Measurements from ENCODE around the gene PFKFB3.
"Not testable (repeated sequence)": the region's sequence is repeated elsewhere in the genome, so short reads cannot be mapped to it uniquely, and the experiment has no call there.

Gene PFKFB3

DNA sequence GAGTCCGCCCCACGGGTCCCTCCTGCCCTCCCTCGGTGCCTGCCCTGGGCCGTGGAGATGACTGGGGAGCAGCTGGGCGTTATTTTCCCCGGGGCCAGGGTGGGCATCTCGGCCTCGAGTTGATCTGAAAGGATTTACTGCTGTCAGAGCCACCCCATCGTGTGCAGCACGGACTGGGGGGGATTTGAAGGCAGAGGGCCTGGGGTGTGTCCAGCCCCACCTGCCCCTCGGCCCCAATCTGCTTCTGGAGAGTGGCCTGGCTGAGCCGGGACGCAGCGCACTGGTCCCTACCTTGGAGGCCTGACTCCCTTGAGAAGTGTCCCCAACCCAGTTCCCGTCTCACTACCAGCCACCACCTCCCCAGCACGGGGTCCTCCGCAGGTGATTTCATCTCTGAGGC lies 24.2 kb upstream of the PFKFB3 start:
- no peak for DNase-seq (ENCODE audit: low read depth)

DNA sequence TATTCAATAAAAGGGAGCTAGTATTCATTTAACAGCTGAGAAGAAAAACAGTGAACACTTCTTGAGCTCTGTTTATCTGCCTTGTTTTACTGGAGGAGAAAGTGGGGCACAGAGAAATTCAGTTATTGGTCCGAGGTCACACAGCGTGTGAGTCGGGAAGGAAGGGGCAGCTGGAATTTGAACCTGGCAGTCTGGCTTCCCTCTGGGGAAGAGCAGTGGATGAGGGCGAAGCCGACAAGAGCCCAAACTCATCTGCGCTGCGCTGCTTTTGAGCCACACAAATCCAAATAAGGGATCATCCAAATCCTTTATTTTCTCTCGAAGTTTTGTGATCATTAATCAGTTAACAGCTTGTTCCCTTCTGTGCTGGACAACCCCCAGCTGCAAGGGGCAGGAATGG lies 23.7 kb upstream of the PFKFB3 start:
- no peak for DNase-seq (ENCODE audit: low read depth)

GRCh38 chr10:6180480-6181110 lies 22.1 kb upstream of the PFKFB3 start:
- DNase-seq (ENCODE audit: low read depth) = no peak

DNA sequence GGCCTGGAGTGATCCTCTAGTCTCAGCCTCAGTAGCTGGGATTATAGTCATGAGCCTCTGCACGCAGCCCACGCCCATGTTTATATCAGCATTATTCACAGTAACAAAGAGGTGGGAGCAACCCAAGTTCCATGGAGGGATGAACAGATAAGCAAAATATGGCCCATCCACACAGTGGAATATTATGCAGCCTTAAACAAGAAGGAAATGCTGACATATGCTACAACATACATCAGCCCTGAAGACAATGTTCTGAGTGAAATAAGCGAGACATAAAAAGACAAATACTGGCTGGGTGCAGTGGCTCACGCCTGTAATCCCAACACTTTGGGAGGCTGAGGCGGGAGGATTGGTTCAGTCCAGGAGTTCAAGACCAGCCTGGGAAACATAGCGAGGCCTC lies 21.5 kb upstream of the PFKFB3 start:
- no peak for DNase-seq (ENCODE audit: low read depth)

DNA sequence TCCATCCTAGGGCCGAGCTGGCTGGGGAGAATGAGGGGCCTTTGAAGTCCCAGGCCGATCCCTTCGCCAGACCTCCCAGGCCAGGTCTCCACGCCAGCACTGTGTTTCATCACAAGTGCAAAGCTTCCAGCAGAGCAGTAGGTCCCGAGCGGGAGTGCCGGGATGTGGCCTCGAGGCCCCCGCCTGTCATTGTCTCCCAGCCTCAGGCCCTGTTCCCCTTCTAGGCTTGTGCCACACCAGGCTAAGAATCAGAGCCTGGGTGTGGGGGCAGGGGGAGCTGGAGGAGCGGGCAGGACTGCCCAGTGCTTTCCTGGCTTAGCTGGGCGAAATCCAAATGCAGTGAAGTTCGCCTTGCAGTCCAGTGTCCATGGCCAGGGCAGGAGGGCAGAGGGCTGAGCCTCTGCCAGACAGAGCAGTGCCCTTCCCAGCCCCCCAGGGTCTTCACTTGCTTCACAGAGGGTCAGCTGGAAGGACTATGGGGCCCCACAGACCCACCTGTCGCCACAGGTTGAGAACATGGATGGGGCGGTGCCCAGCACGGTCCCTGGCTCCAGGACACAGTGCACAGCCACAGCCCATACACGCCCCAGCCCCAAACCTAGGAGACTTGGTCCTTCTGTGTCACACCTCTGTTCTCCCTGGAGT lies 20.2 kb upstream of the PFKFB3 start:
- DNase-seq (ENCODE audit: low read depth) = no peak

GRCh38 chr10:6185039-6185716 lies 17.6 kb upstream of the PFKFB3 start:
- no peak for DNase-seq (ENCODE audit: low read depth)

DNA sequence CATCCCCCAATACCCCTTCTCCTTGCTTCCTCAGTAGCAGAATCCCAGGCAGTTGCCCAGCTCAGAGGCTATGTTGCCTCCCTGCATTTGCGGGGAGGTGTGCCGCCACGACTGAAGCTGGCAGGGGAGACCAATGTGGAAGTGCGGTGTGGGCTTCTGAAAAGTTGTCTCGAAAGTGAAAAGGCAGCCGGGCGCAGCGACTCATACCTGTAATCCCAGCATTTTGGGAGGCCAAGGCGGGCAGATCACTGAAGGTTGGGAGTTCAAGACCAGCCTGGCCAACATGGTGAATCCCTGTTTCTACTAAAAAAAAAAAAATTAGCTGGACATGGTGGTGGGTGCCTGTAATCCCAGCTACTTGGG lies 15.9 kb upstream of the PFKFB3 start:
- no peak for DNase-seq (ENCODE audit: low read depth)

GRCh38 chr10:6187278-6187677 lies 15.5 kb upstream of the PFKFB3 start:
- no peak for DNase-seq (ENCODE audit: low read depth)

GRCh38 chr10:6190033-6190432 lies 12.7 kb upstream of the PFKFB3 start:
- DNase-seq (ENCODE audit: low read depth) = not testable (repeated sequence)

DNA sequence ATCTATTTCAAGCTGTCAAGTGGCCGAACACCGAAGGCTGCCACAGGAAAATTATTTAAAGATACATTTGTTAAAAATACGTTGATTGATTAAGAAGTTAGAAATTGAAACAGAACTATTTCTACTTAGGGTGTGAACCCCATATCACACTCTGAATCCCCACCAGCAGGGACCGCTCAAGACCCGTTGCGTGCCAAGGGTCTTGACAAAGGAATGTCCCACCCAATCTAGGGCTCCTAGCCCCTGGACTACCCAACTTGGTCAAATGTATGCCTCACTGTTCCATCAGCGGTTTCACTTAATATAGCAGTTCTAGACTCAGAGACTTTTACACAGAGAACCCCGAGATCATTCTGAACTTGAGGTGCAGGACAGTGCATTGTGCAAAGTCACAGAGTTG lies 11.6 kb upstream of the PFKFB3 start:
- no peak for DNase-seq (ENCODE audit: low read depth)

DNA sequence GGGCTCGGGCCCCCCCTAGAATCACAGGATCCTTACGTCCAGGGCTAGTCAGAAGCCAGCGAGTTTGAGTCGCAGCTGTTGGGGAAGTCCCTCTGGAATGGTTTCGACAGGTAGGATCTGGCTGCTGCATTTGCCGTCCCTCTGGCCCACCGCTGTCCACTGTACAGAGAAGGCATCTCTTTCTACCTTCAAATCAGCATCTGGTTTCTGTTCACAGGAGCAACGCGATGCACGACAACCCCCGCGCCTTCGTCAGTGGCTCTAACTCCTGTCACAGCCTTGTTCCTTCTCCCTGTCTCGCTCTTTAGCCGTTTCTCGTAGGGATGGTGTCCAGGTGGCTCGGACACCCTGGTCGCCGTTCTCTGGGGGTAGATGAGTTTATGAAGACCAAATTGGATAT lies 11.2 kb upstream of the PFKFB3 start:
- no peak for DNase-seq (ENCODE audit: low read depth)

- DNase-seq (ENCODE audit: low read depth) = not testable (repeated sequence)
These were observed 9.4 kb upstream of the PFKFB3 start for GRCh38 chr10:6193342-6193741.

GRCh38 chr10:6194311-6194710 lies 8.4 kb upstream of the PFKFB3 start:
- no peak for DNase-seq (ENCODE audit: low read depth)

- no peak for DNase-seq (ENCODE audit: low read depth)
These were observed 7.4 kb upstream of the PFKFB3 start for GRCh38 chr10:6195376-6195775.

DNA sequence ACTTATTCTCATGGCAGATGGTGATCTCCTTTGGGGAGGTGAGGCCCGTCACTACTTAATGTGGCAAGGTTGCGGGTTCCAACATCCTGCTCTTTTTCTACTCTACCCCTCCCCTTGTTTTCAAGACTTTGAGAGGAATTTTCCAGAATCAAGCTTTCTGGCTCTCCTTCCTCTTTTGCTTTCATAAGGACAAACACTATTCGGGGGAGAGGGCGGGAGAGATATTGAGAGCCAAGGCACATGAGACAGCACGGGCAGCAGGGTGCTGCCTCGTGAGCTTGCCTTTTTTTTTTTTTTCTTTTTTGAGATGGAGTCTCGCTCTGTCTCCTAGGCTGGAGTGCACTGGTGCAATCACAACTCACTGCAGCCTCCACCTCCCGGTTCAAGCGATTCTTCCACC lies 6.9 kb upstream of the PFKFB3 start:
- no peak for DNase-seq (ENCODE audit: low read depth)

DNA sequence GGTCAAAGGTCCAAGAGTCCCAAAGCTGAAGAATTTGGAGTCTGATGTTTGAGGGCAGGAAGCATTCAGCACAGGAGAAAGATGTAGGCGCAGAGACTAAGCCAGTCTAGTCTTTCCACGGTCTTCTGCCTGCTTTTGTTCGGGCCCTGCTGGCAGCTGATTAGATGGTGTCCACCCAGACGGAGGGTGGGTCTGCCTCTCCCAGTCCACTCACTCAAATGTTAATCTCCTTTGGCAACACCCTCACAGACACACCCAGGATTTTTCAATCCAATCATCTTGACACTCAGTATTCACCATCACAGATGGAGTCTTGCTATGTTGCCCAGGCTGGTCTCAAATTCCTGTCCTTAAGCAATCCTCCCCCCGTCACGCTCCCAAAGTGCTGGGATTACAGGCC lies 6.2 kb upstream of the PFKFB3 start:
- not testable (repeated sequence) for DNase-seq (ENCODE audit: low read depth)

DNA sequence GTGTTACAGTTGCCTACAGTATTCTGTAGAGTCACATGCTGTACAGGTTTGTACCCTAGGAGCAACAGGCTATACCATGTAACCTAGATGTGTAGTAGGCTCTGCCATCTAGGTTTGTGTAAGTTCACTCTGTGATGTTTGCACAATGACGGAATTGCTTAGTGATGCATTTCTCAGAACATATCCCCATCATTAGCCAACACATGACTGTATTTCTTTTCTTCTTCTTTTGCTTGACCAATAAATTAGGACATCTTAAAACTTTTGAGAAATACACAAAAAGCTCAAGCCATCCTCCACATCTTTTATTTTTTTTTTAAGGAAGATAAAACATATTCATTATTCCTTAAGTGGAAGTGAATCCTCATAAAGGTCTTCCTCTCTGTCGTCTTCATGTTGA lies 5.4 kb upstream of the PFKFB3 start:
- no peak for DNase-seq (ENCODE audit: low read depth)

DNA sequence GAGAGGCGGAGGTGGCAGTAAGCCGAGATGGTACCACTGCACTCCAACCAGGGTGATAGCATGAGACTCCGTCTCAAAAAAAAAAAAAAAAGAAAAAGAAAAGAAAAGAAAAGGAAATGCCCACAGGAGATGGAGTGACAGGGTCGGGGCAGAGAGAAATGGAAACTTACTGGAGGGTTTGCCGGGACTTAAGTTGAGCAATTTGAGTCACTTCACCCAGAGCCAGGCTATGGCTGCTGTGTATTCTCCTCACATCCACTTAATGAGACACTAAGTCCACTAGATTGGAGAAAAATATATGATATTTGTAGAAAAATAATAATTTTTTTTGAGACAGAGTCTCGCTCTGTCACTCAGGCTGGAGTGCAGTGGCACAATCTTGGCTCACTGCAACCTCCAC lies 4.6 kb upstream of the PFKFB3 start:
- no peak for DNase-seq (ENCODE audit: low read depth)

DNA sequence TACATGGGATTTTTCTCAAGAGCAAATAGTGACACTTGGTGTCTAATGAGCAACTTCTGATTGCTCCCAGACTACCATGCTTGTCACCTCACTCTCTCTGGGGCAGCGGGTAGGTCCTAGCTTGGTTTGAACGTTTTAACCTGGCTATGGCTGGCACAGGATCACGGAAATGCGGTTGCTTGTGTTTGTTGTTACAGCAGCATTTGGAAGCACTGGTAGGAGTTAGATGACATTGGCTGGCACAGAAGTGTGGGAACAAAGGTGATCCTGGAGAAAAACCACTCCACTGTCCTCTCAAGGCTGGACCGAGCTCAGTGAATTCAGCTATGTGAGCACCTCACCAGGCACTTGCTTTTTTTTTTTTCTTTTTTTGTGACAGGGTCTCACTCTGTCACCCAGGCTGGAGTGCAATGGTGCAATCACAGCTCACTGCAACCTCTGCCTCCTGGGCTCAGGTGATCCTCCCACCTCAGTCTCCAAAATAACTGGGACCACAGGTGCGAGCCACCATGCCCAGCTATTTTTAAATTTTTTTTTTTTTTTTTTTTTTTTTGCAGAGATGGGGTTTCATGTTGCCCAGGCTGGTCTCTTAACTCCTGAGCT lies 3.5 kb upstream of the PFKFB3 start:
- DNase-seq (ENCODE audit: low read depth) = no peak

GRCh38 chr10:6200440-6200733 lies 2.3 kb upstream of the PFKFB3 start:
- DNase-seq (ENCODE audit: low read depth) = no peak

- DNase-seq (ENCODE audit: low read depth) = no peak
These were observed 1.8 kb upstream of the PFKFB3 start for GRCh38 chr10:6200734-6201515.

DNA sequence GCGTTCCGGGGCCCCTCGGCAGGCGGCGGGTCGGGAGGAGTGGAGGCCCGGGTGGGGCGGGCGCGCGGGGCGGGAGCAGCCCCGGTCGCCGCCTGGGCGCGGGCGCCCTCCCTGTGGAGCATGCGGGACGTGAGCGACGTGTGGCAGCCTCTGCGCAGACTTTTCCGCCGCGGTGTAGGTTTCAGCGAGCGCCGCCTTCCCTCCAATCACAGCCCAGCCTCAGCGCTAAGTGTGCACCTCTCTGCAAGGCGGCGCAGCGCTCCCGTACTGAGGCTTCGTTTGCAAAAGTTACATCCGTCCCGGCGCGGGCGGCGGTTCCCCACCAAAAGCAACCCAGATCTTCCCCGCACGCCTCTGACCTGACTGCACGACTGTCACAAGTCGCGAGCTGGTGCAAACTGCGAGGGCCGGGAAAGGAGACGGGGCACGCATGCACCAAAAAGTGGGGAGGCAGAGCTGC lies 1.2 kb upstream of the PFKFB3 start:
- peak; percentile 69 for DNase-seq (ENCODE audit: low read depth)

Data from stimulated activated CD8-positive, alpha-beta memory T cell treated with anti-CD3 and anti-CD28 coated beads, Interleukin-12 subunit alpha, Interleukin-12 subunit beta, amount 100 ng/mL, for 1 hour (primary cell).